Measurements from ENCODE around the gene RAB11FIP4. TPM values are rescaled to one million over a fixed set of nuclear protein-coding genes. Genes with fewer than 3 reads are reported as not detected.

Gene RAB11FIP4
- total and polyA plus RNA-seq, 2 of the 13 experiments (the other 11 are each of a cell fraction or from before 2014, with no cell fraction given), result 28.0 to 89.3 TPM

- intact Hi-C loops (cut with micrococcal nuclease; ENCODE audit: unreplicated experiment) (no loop called here), in situ Hi-C loops (cut with HindIII; ENCODE audit: extremely low pct_ligation_motif_present, low pct_unique_long_range_greater_than_20kb) (no loop called here)
- no peaks in the 10 kb centered on the region for H3K9me3 ChIP-seq (ENCODE audit: low read length)
- no peak overlapping the region for H2AFZ ChIP-seq (ENCODE audit: low read length)
- peaks cover 82% of the 10 kb centered on the region for H3K79me2 ChIP-seq (ENCODE audit: insufficient read depth, low read length)
- TF ChIP-seq MYPOP (CRISPR knock-in tag; IDR thresholded peaks at IDR 0.05), result no peak
- no peak for TF ChIP-seq ZNF512B (CRISPR knock-in tag; IDR thresholded peaks at IDR 0.05; ENCODE audit: borderline replicate concordance)
- no peak for TF ChIP-seq POGZ (CRISPR knock-in tag; IDR thresholded peaks at IDR 0.05)
- peak; percentile 19 for TF ChIP-seq RBM22 (optimal IDR thresholded peaks at IDR 0.05; ENCODE audit: low read length)
- H3K4me3 ChIP-seq (replicated peaks in 1 of 3; ENCODE audit: insufficient read depth in 1 of 3, low read depth in 2 of 3, low read length in 3 of 3), result no peak overlapping the region
- no TSS peak for BruUV-seq (replicated peaks)
- peaks cover 0 to 10% of the 10 kb centered on the region in 2 experiments; a peak in 3 of 5 replicates for H3K36me3 ChIP-seq (replicated peaks in 1 of 2; ENCODE audit: control insufficient read depth in 1 of 2, insufficient read depth in 2 of 2, low read length in 2 of 2)
- H4K20me1 ChIP-seq (ENCODE audit: insufficient read depth, low read length), result no peaks in the 10 kb centered on the region; the same call in 1 of the 2 replicates
- ChIA-PET POLR2A (interaction anchor here (1.0 to 1.8 kb wide), 2 partner anchors 13 to 25 kb away, joined by 4 to 5 read pairs; no protein-coding TSS in a partner anchor), CTCF (ENCODE audit: low intra/inter-chr PET ratio, low total read pairs) (no interaction called here)
- FAIRE-seq, result no peak
- whole genome bisulfite sequencing (ENCODE audit: low lambda C conversion rate), result 98% methylated on average over 7 of the region's 12 CpGs
- ATAC-seq, result no peak
- peaks cover 67% of the 10 kb centered on the region for H3K4me1 ChIP-seq (ENCODE audit: insufficient read depth, low read length)
- no peak overlapping the region for H3K4me2 ChIP-seq (ENCODE audit: low read depth, low read length)
- peak overlapping the region; percentile 34 for H3K27ac ChIP-seq (ENCODE audit: extremely low read length, insufficient read depth, low read length)
- no peak for DNase-seq (ENCODE audit: low spot score)
- H3K27me3 ChIP-seq (ENCODE audit: control insufficient read depth in 1 of 2, insufficient read depth in 2 of 2, low read length in 2 of 2), result no peaks in the 10 kb centered on the region
- no peak overlapping the region for H3K9ac ChIP-seq (ENCODE audit: insufficient read depth, low read depth, low read length)
Measured at GRCh38 chr17:31512796-31513195, 121.3 kb downstream of the RAB11FIP4 start.

All from HepG2 (cell line).